ENCODE measurements around the gene TAF6L. TPM values are rescaled to one million over a fixed set of nuclear protein-coding genes. Genes with fewer than 3 reads are reported as not detected.

Gene TAF6L
- total and polyA plus RNA-seq, 9 of the 15 experiments (the other 6 are each of a cell fraction or from before 2014, with no cell fraction given) = 0.04 to 45.5 (median 20.8) TPM

- peak; percentile 77; the same call in 1 of the 2 replicates for TF ChIP-seq ARID4B (CRISPR knock-in tag; IDR thresholded peaks at IDR 0.05)
- TF ChIP-seq HMBOX1 (IDR thresholded peaks at IDR 0.05) = peak; percentile 80
- peak; percentile 83 for TF ChIP-seq POLR2H (tag; IDR thresholded peaks at IDR 0.05; ENCODE audit: low read depth)
- peak; percentile 91 for TF ChIP-seq POLR2B (IDR thresholded peaks at IDR 0.05; ENCODE audit: low read depth, partially characterized antibody)
- TF ChIP-seq POLR2A (conservative IDR thresholded peaks at IDR 0.05) = peak; percentile 98
Observed at GRCh38 chr11:62753736-62754603, 17.2 kb upstream of the TAF6L start, which contains the start of gene ZBTB3 (continued).
